ENCODE measurements around the gene MDK. TPM values are rescaled to one million over a fixed set of nuclear protein-coding genes. Genes with fewer than 3 reads are reported as not detected.
A peak's percentile ranks its signal among the peaks of the same experiment; 100 is the strongest.

The MDK gene
- total RNA-seq, 2 donors from 2014 or later = 36.9 to 63.0 TPM

DNA sequence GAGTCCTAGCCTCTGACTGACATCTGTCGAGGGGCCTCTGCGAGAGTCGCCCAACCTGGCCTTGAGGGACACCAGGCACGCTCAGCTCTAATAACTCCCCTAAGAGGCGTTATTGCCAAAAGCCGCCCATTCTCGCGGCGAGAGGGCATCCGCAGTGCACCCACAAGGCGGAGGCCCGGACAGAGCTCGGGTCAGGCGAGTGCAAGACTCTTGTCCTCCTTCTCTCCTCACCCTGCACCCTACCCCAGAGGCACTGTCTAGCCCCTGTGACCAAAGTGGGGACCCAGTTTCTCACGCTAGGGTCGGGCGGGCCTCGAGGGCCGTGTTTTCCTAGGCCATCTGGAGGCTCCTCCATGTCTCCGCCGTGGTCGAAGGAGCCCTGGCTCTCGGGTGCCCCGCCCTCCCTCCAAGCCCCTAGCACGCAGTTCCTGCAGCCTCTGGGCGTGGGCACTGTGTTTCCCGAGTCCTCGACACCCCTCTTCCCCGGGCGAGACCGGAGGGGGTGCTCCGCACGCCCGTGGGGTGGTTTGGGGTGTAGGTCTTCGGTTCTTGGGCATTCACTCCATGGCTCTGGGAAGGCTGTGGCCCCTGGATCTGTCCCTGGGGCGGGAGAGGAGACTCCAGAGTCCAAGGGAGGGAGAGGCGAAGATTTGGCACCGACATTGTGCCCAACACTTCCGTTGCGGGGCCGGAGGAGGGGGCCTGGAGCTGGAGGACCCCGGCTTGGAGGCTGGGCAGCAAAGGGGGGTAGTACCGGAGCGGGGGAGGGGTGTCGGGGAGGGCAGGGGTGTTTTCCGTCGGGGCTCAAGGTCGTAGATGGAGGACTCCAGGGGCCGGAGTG, 9.1 kb downstream of the MDK start:
- Histone ChIP-seq H3K9me3 (no peaks in the 10 kb centered on the region), H3K27ac (no peak overlapping the region), H3K4me1 (peaks cover 41% of the 10 kb centered on the region), H3K4me3 (no peak overlapping the region), H3K27me3 (peaks cover 0 to 22% of the 10 kb centered on the region in 2 donors), H3K36me3 (replicated peaks in 1 of 2; ENCODE audit: insufficient read depth in 1 of 2, low read depth in 2 of 2) (no peaks in the 10 kb centered on the region)
- 9 to 14% methylated on average over 37 to 49 of the region's 49 CpGs for WGBS, 2 donors
- intact Hi-C loops (cut with DNase I) = no loop called here
- TF ChIP-seq, protein P1, sequence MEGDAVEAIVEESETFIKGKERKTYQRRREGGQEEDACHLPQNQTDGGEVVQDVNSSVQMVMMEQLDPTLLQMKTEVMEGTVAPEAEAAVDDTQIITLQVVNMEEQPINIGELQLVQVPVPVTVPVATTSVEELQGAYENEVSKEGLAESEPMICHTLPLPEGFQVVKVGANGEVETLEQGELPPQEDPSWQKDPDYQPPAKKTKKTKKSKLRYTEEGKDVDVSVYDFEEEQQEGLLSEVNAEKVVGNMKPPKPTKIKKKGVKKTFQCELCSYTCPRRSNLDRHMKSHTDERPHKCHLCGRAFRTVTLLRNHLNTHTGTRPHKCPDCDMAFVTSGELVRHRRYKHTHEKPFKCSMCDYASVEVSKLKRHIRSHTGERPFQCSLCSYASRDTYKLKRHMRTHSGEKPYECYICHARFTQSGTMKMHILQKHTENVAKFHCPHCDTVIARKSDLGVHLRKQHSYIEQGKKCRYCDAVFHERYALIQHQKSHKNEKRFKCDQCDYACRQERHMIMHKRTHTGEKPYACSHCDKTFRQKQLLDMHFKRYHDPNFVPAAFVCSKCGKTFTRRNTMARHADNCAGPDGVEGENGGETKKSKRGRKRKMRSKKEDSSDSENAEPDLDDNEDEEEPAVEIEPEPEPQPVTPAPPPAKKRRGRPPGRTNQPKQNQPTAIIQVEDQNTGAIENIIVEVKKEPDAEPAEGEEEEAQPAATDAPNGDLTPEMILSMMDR (IDR thresholded peaks at IDR 0.05) = no peak
- TF ChIP-seq POLR2A (IDR thresholded peaks at IDR 0.05) = no peak
- DNase-seq (no peak), ATAC-seq (no peak)

DNA sequence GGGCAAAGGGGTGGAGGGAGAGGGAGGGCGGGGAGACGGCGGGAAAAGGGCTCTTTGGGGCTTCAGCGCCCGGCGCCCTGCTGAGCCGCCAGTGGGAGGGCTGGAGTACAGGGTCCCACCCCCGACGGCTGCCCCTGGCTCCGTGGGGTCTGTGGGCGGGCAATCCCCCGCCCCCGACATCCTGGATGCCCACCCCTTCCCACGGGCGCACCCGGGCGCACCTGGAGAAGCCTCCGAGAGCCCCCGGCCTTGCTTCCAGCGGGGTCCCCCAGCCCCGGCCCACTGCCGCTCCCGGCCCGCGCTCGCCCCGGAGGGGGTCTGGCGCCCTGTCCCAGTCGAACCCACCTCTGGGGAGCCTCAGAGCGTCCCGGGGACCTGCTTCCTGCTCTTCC, 9.7 kb downstream of the MDK start:
- TF ChIP-seq, protein P1 (IDR thresholded peaks at IDR 0.05) = no peak
- TF ChIP-seq POLR2A (IDR thresholded peaks at IDR 0.05) = no peak
- Histone ChIP-seq H3K4me3 (no peak overlapping the region), H3K4me1 (peaks cover 41% of the 10 kb centered on the region), H3K9me3 (no peaks in the 10 kb centered on the region), H3K27ac (no peak overlapping the region), H3K27me3 (peaks cover 0 to 22% of the 10 kb centered on the region in 2 donors), H3K36me3 (replicated peaks in 1 of 2; ENCODE audit: insufficient read depth in 1 of 2, low read depth in 2 of 2) (no peaks in the 10 kb centered on the region)
- DNase-seq (no peak), ATAC-seq (no peak)
- WGBS, 2 donors = 0% methylated on average over 2 to 11 of the region's 31 CpGs
- intact Hi-C loops (cut with DNase I) = no loop called here

DNA sequence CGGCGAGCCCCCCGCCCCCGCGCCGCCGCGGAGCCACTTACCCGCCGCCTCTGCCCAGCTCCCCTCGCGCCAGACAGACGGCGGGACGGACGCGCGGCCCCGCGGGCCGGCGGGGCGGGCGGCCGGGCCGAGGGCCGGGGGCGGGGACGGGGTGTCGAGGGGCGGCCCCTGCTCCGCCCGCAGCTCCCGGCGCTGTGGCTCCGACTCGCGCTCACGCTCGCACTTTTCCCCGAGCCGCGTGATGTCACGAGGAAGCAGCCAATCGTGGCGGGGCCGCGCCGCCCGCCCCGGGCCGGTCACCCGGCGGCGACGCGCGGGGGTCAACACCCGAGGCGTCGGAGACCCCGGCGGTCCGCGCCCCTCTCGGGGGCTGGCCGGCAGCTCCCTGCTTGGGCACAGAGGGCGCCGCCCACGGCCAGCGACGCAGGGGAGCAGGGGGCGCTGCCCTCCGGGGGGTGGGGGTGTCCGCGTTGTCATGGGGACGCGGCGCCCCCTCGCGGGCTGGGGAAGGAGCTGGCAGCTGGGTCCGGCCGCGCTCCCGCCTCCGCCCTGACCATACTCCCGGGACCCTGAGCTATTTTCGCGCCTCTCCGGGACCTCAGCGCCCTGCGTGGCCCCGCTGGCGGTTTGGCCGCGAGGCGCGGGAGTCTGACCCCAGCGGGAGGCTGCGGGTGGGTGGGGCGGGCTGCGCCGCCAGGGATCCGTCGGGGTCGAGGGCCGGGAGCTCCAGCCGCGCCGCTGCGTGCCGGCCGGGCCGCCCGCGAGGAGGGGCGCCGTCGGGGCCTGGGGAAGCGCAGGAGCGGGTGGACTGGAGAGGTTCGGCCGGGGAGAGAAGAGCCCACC, 10.3 kb downstream of the MDK start, which contains the start of gene CHRM4:
CHRM4 (minus strand) TSS at position 199 of the 843 bp plus-strand sequence. CDS start 5,219 bp downstream, outside the sequence.
- intact Hi-C loops (cut with DNase I) = no loop called here
- 1% methylated on average over 105 of the region's 123 CpGs; no CpG with 5 or more reads in 1 of the 2 donors for WGBS, 2 donors
- ATAC-seq = no peak
- Histone ChIP-seq H3K9me3 (no peaks in the 10 kb centered on the region), H3K27ac (no peak within 1 kb of the TSS), H3K4me1 (peaks cover 41% of the 10 kb centered on the region), H3K4me3 (no peak within 1 kb of the TSS), H3K36me3 (replicated peaks in 1 of 2; ENCODE audit: insufficient read depth in 1 of 2, low read depth in 2 of 2) (no peaks in the 10 kb centered on the region), H3K27me3 (peaks cover 0 to 22% of the 10 kb centered on the region in 2 donors)
- DNase-seq = peak in 2 of 4 donors; percentile 37 to 53
- TF ChIP-seq, protein P1 (IDR thresholded peaks at IDR 0.05) = peak in 3 of 7 experiments; percentile 14 to 22 (median 22)
- no peak for TF ChIP-seq POLR2A (IDR thresholded peaks at IDR 0.05)

DNA sequence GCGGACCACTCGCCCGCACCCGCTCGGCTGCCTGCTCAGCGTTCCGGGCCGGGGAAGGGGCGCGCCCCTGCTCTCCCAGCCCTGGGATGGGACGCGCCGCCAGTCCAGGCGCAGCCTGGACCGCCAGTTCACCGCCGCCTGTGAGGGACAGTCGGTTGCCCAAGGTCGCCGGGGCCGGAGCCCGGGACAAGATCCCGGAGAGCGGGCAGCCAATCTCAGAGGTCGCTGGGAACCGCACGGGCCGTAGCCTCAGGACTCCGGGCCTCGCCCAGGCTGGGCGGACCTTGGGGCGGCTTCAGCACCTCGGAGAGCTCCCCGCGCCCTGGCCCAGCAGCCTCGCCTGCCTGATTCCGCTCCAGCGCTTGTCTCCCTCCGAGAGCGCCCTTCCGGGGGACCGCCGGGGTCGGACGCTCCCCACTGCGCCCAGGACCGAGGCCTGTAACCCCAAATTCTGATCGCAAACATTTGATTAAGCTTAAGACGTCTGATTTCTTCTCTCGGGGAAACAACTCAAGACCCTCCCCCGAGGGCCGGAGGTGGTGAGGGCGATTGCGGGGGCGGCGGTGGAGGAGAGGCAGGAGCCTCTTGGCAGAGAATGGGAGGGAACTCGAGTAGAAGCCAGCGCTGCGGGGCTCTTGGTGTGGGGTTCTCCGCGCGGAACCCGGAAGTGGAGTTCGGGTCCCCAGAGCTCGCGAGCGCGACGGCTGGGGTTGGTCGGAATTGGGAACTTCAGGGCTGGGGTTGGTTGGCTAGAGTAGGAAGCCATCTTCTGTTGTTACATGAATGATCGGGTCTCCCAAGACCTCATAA, 11.2 kb downstream of the MDK start:
- H3K36me3 ChIP-seq (replicated peaks in 1 of 2; ENCODE audit: insufficient read depth in 1 of 2, low read depth in 2 of 2) = peaks cover 0 to 6% of the 10 kb centered on the region in 2 donors
- DNase-seq (peak; percentile 88 to 90 (median 89)), ATAC-seq (peak; percentile 91)
- TF ChIP-seq POLR2A (IDR thresholded peaks at IDR 0.05) = no peak
- TF ChIP-seq, protein P1 (IDR thresholded peaks at IDR 0.05) = no peak
- H3K4me3 ChIP-seq = no peak overlapping the region
- H3K9me3 ChIP-seq = no peaks in the 10 kb centered on the region
- intact Hi-C loops (cut with DNase I) = no loop called here
- no peak overlapping the region for H3K27ac ChIP-seq
- 4 to 9% methylated on average over 14 to 71 of the region's 71 CpGs for WGBS, 2 donors
- H3K27me3 ChIP-seq = peaks cover 0 to 22% of the 10 kb centered on the region in 2 donors
- peaks cover 41% of the 10 kb centered on the region for H3K4me1 ChIP-seq

All from body of pancreas (tissue), 4 donors.